ENCODE data around the gene NKX6-1. TPM values are rescaled to one million over a fixed set of nuclear protein-coding genes. Genes with fewer than 3 reads are reported as not detected.

NKX6-1 gene
- total RNA-seq, 2 donors from 2014 or later = 1.2 TPM; not detected in 1

DNA sequence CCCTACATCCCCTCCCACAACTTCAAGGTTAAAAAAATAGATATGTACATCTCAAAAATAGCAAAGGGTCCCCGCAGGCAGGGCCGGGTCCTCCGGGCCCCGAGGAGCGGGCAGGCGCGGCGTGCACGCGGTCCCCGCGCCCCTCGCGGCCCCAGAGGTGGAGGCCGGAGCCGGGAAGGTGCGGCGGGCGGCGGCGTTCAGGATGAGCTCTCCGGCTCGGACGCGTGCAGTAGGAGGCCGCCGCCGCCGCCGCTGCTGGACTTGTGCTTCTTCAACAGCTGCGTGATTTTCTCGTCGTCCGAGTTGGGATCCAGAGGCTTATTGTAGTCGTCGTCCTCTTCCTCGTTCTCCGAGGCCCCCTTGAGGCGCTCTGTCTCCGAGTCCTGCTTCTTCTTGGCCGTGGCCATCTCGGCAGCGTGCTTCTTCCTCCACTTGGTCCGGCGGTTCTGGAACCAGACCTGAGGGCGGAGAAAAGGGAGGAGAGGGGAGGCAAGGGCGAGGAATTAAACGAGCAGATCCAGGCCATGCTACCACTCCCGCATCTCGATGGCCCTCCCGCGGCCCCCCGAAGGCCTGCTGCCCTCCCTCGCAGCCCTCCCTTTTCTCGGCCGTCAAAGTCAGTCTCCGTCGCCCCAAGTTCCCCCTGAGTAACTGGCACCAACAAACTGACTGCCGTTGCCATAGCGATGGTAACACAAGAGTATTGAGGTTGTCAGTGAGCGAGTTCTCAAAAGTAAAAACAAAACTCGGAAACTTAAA, 5.8 kb downstream of the NKX6-1 start:
- TF ChIP-seq, protein P1, sequence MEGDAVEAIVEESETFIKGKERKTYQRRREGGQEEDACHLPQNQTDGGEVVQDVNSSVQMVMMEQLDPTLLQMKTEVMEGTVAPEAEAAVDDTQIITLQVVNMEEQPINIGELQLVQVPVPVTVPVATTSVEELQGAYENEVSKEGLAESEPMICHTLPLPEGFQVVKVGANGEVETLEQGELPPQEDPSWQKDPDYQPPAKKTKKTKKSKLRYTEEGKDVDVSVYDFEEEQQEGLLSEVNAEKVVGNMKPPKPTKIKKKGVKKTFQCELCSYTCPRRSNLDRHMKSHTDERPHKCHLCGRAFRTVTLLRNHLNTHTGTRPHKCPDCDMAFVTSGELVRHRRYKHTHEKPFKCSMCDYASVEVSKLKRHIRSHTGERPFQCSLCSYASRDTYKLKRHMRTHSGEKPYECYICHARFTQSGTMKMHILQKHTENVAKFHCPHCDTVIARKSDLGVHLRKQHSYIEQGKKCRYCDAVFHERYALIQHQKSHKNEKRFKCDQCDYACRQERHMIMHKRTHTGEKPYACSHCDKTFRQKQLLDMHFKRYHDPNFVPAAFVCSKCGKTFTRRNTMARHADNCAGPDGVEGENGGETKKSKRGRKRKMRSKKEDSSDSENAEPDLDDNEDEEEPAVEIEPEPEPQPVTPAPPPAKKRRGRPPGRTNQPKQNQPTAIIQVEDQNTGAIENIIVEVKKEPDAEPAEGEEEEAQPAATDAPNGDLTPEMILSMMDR (IDR thresholded peaks at IDR 0.05) = no peak
- Histone ChIP-seq H3K36me3 (no peaks in the 10 kb centered on the region), H3K4me3 (peak overlapping the region; percentile 28), H3K4me1 (ENCODE audit: control insufficient read depth in 1 of 2, low read depth in 2 of 2) (peaks cover 0 to 25% of the 10 kb centered on the region in 2 donors), H3K27ac (no peak overlapping the region), H3K27me3 (replicated peaks; ENCODE audit: insufficient read depth) (peaks cover 11% of the 10 kb centered on the region), H3K9me3 (no peaks in the 10 kb centered on the region)
- ATAC-seq (ENCODE audit: insufficient number of reproducible peaks, low FRiP score, low read depth) (no peak), DNase-seq (ENCODE audit: low spot score) (no peak)

DNA sequence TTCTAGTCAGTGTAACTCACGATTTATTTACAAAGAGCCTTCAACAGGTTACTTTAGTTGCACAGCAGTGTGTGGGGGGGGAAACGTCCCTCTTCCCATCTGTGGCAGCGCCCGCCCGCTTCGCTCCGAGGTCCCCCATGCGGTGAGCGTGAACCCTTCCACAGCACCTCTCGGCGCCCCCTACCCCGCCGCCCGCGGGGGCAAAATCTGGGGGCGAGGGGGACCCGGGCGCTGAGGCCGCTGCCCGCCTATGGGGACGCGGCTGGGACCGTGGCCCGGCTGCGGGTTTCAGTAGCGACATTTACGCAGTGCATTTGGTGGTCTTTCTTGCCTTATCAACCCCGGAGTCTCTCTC, 6.4 kb downstream of the NKX6-1 start:
- no peak overlapping the region for H3K27ac ChIP-seq
- peaks cover 11% of the 10 kb centered on the region for H3K27me3 ChIP-seq (replicated peaks; ENCODE audit: insufficient read depth)
- H3K4me3 ChIP-seq = peak overlapping the region; percentile 28
- ATAC-seq (ENCODE audit: insufficient number of reproducible peaks, low FRiP score, low read depth) (no peak), DNase-seq (ENCODE audit: low spot score) (no peak)
- TF ChIP-seq, protein P1 (IDR thresholded peaks at IDR 0.05) = no peak
- H3K4me1 ChIP-seq (ENCODE audit: control insufficient read depth in 1 of 2, low read depth in 2 of 2) = peaks cover 0 to 20% of the 10 kb centered on the region in 2 donors
- no peaks in the 10 kb centered on the region for H3K9me3 ChIP-seq
- H3K36me3 ChIP-seq = no peaks in the 10 kb centered on the region

DNA sequence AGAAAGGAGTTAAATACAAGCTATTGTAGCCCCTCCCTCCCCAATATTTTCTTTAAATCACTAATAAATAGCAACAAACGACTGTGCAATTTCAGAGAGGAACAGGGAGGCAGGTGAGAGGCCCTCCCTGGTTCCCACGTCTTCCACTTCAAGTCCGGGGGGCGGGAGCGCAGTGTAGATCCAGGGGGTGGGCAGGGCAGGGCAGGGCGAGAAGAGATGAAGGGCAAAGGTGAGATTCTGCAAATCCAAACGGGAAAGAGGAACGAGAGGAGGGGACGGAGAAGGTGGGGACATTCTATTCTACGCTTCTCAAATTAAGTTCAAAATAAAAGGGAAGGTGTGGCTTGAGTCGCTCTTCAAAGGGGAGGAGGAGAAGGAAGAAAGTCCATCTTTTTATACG, 6.8 kb downstream of the NKX6-1 start:
- TF ChIP-seq, protein P1 (IDR thresholded peaks at IDR 0.05) = no peak
- H3K4me3 ChIP-seq = no peak overlapping the region

DNA sequence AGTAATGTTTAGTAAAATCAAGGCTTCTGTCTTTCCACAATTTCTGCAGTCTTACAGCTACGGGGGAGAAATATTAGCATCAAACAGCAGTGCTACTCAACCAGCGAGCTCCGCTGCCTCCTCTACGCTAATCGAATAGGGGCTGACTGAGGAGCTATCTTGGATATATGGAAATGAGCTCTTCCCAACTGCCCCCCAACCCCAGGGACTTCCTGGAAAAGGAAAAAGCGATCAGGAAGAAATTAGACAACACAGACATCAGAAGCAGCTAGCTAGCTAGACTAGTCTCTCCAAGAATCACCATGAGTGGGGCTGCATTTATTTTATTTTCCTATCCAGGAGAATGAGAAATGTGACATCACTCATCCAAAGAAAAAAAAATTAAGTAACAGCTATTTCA, 7.6 kb downstream of the NKX6-1 start:
- Histone ChIP-seq H3K27me3 (replicated peaks; ENCODE audit: insufficient read depth) (peaks cover 11% of the 10 kb centered on the region), H3K4me3 (no peak overlapping the region), H3K4me1 (ENCODE audit: control insufficient read depth in 1 of 2, low read depth in 2 of 2) (peaks cover 0 to 11% of the 10 kb centered on the region in 2 donors), H3K27ac (no peak overlapping the region), H3K36me3 (no peaks in the 10 kb centered on the region), H3K9me3 (no peaks in the 10 kb centered on the region)
- DNase-seq (ENCODE audit: low spot score) = no peak
- ATAC-seq (ENCODE audit: insufficient number of reproducible peaks, low FRiP score, low read depth) = no peak
- TF ChIP-seq, protein P1 (IDR thresholded peaks at IDR 0.05) = no peak

More for the DNA sequence above, 6.8 kb downstream of the NKX6-1 start:
- Histone ChIP-seq H3K27ac (no peak overlapping the region), H3K9me3 (no peaks in the 10 kb centered on the region), H3K36me3 (no peaks in the 10 kb centered on the region), H3K27me3 (replicated peaks; ENCODE audit: insufficient read depth) (peaks cover 11% of the 10 kb centered on the region), H3K4me1 (ENCODE audit: control insufficient read depth in 1 of 2, low read depth in 2 of 2) (peaks cover 0 to 15% of the 10 kb centered on the region in 2 donors)
- no peak for ATAC-seq (ENCODE audit: insufficient number of reproducible peaks, low FRiP score, low read depth)
- DNase-seq (ENCODE audit: low spot score) = no peak

DNA sequence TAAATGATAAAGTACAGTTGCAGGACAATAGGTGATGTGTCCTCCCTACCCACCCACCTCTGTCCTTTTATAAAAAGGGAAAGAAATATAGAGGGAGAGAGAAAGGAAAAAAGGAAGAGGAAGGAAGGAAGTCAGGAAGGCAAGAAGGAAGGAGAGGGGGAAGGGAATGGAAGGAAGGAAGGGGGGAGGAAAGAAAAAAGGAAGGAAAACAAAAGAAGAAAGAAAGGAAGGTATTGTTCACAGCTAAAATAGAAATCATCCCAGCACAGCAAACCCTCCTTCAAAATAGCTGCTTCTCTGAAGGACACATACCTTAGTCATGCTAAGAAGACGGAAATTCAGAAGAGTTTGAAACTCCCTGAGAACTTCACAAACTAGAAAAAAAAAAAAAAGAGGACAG, 8.4 kb downstream of the NKX6-1 start:
- H3K4me1 ChIP-seq (ENCODE audit: control insufficient read depth in 1 of 2, low read depth in 2 of 2) = peaks cover 0 to 11% of the 10 kb centered on the region in 2 donors
- DNase-seq (ENCODE audit: low spot score) = no peak
- H3K9me3 ChIP-seq = no peaks in the 10 kb centered on the region
- TF ChIP-seq, protein P1 (IDR thresholded peaks at IDR 0.05) = no peak
- ATAC-seq (ENCODE audit: insufficient number of reproducible peaks, low FRiP score, low read depth) = no peak
- peaks cover 11% of the 10 kb centered on the region for H3K27me3 ChIP-seq (replicated peaks; ENCODE audit: insufficient read depth)
- H3K4me3 ChIP-seq = no peak overlapping the region
- H3K27ac ChIP-seq = no peak overlapping the region
- no peaks in the 10 kb centered on the region for H3K36me3 ChIP-seq
